BJ (cell line): ENCODE measurements around the gene EHD2. TPM values are rescaled to one million over a fixed set of nuclear protein-coding genes. Genes with fewer than 3 reads are reported as not detected.

Source experiments
- CTCF ChIA-PET: fragments of 350-600 bp; formaldehyde crosslinking; extraction: SDS; loops from one replicate; lab custom pipeline; 2021; ENCODE audit warnings: antibody characterized with exemption, inconsistent platforms; lab: Yijun Ruan, JAX
- POLR2A ChIA-PET: fragments of 300-600 bp; sonication (Branson Sonifier 250); formaldehyde crosslinking; extraction: SDS; loops from one replicate; lab custom pipeline; 2021; ENCODE audit warnings: antibody characterized with exemption; lab: Charles Lee
- DNase-seq: peaks from one replicate; pipeline ENCODE4 v3.0.0-alpha.2; 2011; ENCODE audit warnings: low read depth
- H3K27me3 ChIP-seq: 2 replicates; pipeline ENCODE4 v1.6.0; 2011; ENCODE audit warnings: low read length; ENCODE audit not compliant: control insufficient read depth, insufficient read depth
- H3K36me3 ChIP-seq: 2 replicates; pipeline ENCODE4 v1.5.1; 2011; ENCODE audit warnings: low read length; ENCODE audit not compliant: control insufficient read depth, insufficient read depth
- H3K4me3 ChIP-seq: 2 replicates; pipeline ENCODE4 v1.5.1; 2011; ENCODE audit warnings: low read depth, mild to moderate bottlenecking, control low read depth, low read length
- CTCF ChIP-seq: IDR thresholded peaks from 2 replicates; pipeline ENCODE4 v1.5.1; 2011; ENCODE audit warnings: low read depth, mild to moderate bottlenecking, control low read depth, inconsistent platforms, low read length, moderate library complexity; ENCODE audit not compliant: insufficient read depth
- polyA plus RNA-seq: library from polyadenylated mRNA; depleted of rRNA; stranded (reverse); fragments of >200 nt; gene quantifications from 2 replicates; pipeline ENCODE4 v1.2.3, GENCODE V29; 2011

EHD2 gene
- polyA plus RNA-seq, 1 experiment, result 132 TPM

DNA sequence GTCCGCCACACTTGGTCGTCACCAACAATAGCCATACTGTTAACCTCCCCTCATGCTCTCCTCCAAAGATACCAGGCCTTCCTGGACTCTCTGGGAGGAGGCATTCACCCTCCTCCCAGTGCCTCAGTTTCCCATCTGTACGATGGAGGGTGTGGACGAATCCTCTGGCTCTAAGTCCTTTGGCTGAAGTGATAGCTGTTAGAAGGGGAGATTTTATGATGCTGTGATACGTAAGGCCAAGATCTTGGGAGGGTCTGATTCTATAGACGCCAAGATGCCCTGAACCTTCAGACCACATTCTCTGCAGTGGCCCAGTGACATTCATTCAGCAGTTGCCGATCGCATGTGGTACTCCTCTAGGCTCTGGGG lies 17.3 kb downstream of the EHD2 start:
- H3K4me3 ChIP-seq, result no peak overlapping the region
- TF ChIP-seq CTCF, result no peak
- H3K27me3 ChIP-seq, result no peaks in the 10 kb centered on the region
- ChIA-PET CTCF (no interaction called here), POLR2A (no interaction called here)
- peaks cover 35% of the 10 kb centered on the region for H3K36me3 ChIP-seq
- no peak for DNase-seq

GRCh38 chr19:47730910-47731309 lies 17.7 kb downstream of the EHD2 start:
- POLR2A ChIA-PET, result no interaction called here
- Histone ChIP-seq H3K4me3 (no peak overlapping the region), H3K27me3 (no peaks in the 10 kb centered on the region), H3K36me3 (peaks cover 31% of the 10 kb centered on the region)
- no peak for DNase-seq
- CTCF ChIA-PET, result no interaction called here
- TF ChIP-seq CTCF, result no peak

DNA sequence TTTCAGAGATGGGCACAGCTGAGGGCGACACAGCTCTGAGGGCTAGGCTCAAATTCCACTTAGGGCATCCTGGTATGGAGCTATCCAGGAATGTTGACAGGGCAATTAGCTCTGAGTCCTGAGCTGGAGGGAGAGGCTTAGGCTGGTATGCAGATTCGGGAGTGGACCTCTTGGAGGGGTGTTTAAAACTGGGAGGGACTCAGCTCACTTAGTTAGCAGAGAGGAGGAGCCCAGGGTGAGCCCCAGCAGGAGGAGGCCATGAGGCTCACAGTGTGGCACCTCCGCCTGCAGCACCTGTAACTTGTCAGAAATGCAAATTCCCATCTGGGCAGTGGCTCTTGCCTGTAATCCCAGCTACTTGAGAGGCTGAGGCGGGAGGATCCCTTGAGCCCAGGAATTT lies 21.9 kb downstream of the EHD2 start:
- H3K27me3 ChIP-seq, result no peaks in the 10 kb centered on the region
- ChIA-PET CTCF (interaction anchor here (0.5 to 1.9 kb wide), 6 partner anchors 8 to 540 kb away, joined by 3 to 5 read pairs (median 4); no protein-coding TSS in a partner anchor), POLR2A (interaction anchor here (0.9 kb wide), 1 partner anchor 13 kb away, joined by 4 read pairs; no protein-coding TSS in a partner anchor)
- H3K36me3 ChIP-seq, result peaks cover 38% of the 10 kb centered on the region
- DNase-seq, result no peak
- TF ChIP-seq CTCF, result no peak
- H3K4me3 ChIP-seq, result no peak overlapping the region

- Histone ChIP-seq H3K36me3 (peaks cover 33% of the 10 kb centered on the region), H3K27me3 (no peaks in the 10 kb centered on the region), H3K4me3 (no peak overlapping the region)
- TF ChIP-seq CTCF, result no peak
- ChIA-PET CTCF (interaction anchor here (1.5 to 2.3 kb wide), 3 partner anchors 22 to 28 kb away, joined by 6 to 14 read pairs (median 8); partner anchors contain the start of gene EHD2), POLR2A (no interaction called here)
- no peak for DNase-seq
These were observed 27.8 kb downstream of the EHD2 start for GRCh38 chr19:47740866-47741519.

GRCh38 chr19:47741544-47742140 lies 28.4 kb downstream of the EHD2 start:
- POLR2A ChIA-PET, result no interaction called here
- no peak for TF ChIP-seq CTCF
- Histone ChIP-seq H3K36me3 (peaks cover 27% of the 10 kb centered on the region), H3K27me3 (no peaks in the 10 kb centered on the region), H3K4me3 (no peak overlapping the region)
- CTCF ChIA-PET, result interaction anchor here (1.5 to 7.2 kb wide), 5 partner anchors 22 to 34 kb away, joined by 6 to 160 read pairs (median 14); partner anchors contain the start of gene EHD2
- DNase-seq, result no peak
